Measurements from ENCODE around the gene CACNA1D. TPM values are rescaled to one million over a fixed set of nuclear protein-coding genes. Genes with fewer than 3 reads are reported as not detected.

CACNA1D gene
- total and polyA plus RNA-seq, 2 donors (not counting 3 experiments of a cell fraction or from before 2014, with no cell fraction given), result 0.06 TPM; not detected in 1

DNA sequence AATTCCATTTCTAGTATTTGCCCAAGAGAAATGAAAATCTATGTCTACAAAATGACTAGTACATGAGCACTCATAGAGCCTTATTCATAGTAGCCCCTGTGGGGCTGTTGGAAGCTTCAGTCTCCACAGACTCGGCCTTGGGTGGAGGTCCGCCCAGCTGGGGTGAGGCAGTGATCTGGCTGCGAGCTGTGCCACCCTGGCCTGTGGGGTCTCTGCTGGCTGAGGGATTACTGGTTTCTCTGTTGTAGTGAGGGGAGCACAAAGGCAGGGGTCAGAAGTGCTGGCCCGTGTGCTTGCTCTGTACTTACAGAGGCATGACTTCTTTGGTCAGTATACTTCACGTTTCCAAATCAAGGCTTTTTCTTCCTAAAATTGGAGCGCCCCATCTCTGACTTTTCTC is 193.7 kb downstream of the CACNA1D start:
- Histone ChIP-seq H3K79me2 (ENCODE audit: control insufficient read depth, insufficient read depth, low read length) (no peaks in the 10 kb centered on the region), H3K36me3 (ENCODE audit: control insufficient read depth in 2 of 2, extremely low read depth in 1 of 2, insufficient read depth in 2 of 2, low read length in 2 of 2) (no peaks in the 10 kb centered on the region), H2AFZ (ENCODE audit: low read depth, low read length) (no peak overlapping the region), H3K4me3 (replicated peaks in 1 of 3; ENCODE audit: insufficient read depth in 1 of 3, low read depth in 1 of 3, low read length in 3 of 3) (no peak overlapping the region), H3K27ac (ENCODE audit: insufficient read depth, low read depth, low read length) (no peak overlapping the region), H3K9me1 (replicated peaks; ENCODE audit: control insufficient read depth, extremely low read depth, insufficient read depth, low read length) (no peaks in the 10 kb centered on the region), H4K20me1 (replicated peaks; ENCODE audit: control insufficient read depth, extremely low read depth, insufficient read depth, low read length) (no peaks in the 10 kb centered on the region), H3K4me1 (ENCODE audit: control insufficient read depth, extremely low read depth, insufficient read depth, low read length) (no peaks in the 10 kb centered on the region), H3K4me2 (ENCODE audit: insufficient read depth, low read length) (no peak overlapping the region), H3K9me3 (replicated peaks; ENCODE audit: control insufficient read depth, insufficient read depth, low read length) (no peaks in the 10 kb centered on the region), H3K27me3 (ENCODE audit: control insufficient read depth in 2 of 2, insufficient read depth in 2 of 2, low read length in 2 of 2) (peaks cover 0 to 4% of the 10 kb centered on the region in 2 experiments), H3K9ac (replicated peaks; ENCODE audit: extremely low read depth, insufficient read depth, low read length) (no peak overlapping the region)
- DNase-seq (ENCODE audit: low read depth, low spot score) (no peak), FAIRE-seq (no peak)
- no TSS peak for BruUV-seq (replicated peaks)
- ChIA-PET CTCF (no interaction called here), POLR2A (no interaction called here)
- dilution Hi-C loops (cut with MboI; ENCODE audit: extremely low pct_ligation_motif_present, low sequenced_read_pairs), result no loop called here
- TF ChIP-seq POLR2A (IDR thresholded peaks at IDR 0.05; ENCODE audit: low read depth, low read length) (no peak), EZH2 (IDR thresholded peaks at IDR 0.05; ENCODE audit: borderline replicate concordance, low read depth, low read length, severe bottlenecking) (no peak), JUN (IDR thresholded peaks at IDR 0.05; ENCODE audit: borderline replicate concordance, insufficient read depth, insufficient read length, low read depth) (no peak), POLR2AphosphoS5 (IDR thresholded peaks at IDR 0.05; ENCODE audit: insufficient read depth, low read depth, low read length) (no peak), MYC (IDR thresholded peaks at IDR 0.05; ENCODE audit: low read depth, low read length) (no peak), MAX (IDR thresholded peaks at IDR 0.05; ENCODE audit: insufficient read depth, insufficient read length) (no peak), GATA2 (IDR thresholded peaks at IDR 0.05; ENCODE audit: insufficient read depth, insufficient read length, low read depth, low read length) (no peak), FOS (IDR thresholded peaks at IDR 0.05; ENCODE audit: borderline replicate concordance, insufficient read depth, low read length) (no peak)
- intact Hi-C loops (cut with micrococcal nuclease), result no loop called here

DNA sequence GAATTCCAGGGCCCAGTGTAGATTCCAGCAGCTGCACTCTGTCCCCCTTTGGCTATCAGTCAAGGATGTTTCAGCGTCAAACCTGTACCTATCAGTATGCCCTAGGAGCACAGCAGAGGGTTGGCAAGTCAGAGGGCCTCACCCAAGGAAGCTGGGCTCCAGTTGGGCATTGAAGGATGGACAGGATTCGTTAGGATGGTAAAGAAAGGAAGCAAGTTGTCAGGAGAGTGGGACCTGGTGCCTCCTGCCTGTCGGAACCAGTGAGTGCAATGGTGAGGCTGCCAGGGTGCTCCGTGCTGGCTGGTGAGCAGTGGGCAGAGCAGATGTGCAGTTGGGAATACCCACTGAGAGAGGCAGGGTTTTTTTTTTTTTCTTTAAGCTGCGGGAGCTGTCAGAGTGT is 194.6 kb downstream of the CACNA1D start:
- POLR2A ChIA-PET, result no interaction called here
- dilution Hi-C loops (cut with MboI; ENCODE audit: extremely low pct_ligation_motif_present, low sequenced_read_pairs), result no loop called here
- no peaks in the 10 kb centered on the region for H3K79me2 ChIP-seq (ENCODE audit: control insufficient read depth, insufficient read depth, low read length)

More for the DNA sequence above, 194.6 kb downstream of the CACNA1D start:
- Histone ChIP-seq H3K36me3 (ENCODE audit: control insufficient read depth in 2 of 2, extremely low read depth in 1 of 2, insufficient read depth in 2 of 2, low read length in 2 of 2) (no peaks in the 10 kb centered on the region), H3K27me3 (ENCODE audit: control insufficient read depth in 2 of 2, insufficient read depth in 2 of 2, low read length in 2 of 2) (peaks cover 0 to 2% of the 10 kb centered on the region in 2 experiments), H3K4me2 (ENCODE audit: insufficient read depth, low read length) (no peak overlapping the region), H3K9ac (replicated peaks; ENCODE audit: extremely low read depth, insufficient read depth, low read length) (no peak overlapping the region), H3K4me1 (ENCODE audit: control insufficient read depth, extremely low read depth, insufficient read depth, low read length) (no peaks in the 10 kb centered on the region), H3K27ac (ENCODE audit: insufficient read depth, low read depth, low read length) (no peak overlapping the region), H3K9me1 (replicated peaks; ENCODE audit: control insufficient read depth, extremely low read depth, insufficient read depth, low read length) (no peaks in the 10 kb centered on the region), H3K9me3 (replicated peaks; ENCODE audit: control insufficient read depth, insufficient read depth, low read length) (no peaks in the 10 kb centered on the region), H2AFZ (ENCODE audit: low read depth, low read length) (no peak overlapping the region), H3K4me3 (replicated peaks in 1 of 3; ENCODE audit: insufficient read depth in 1 of 3, low read depth in 1 of 3, low read length in 3 of 3) (no peak overlapping the region), H4K20me1 (replicated peaks; ENCODE audit: control insufficient read depth, extremely low read depth, insufficient read depth, low read length) (no peaks in the 10 kb centered on the region)
- intact Hi-C loops (cut with micrococcal nuclease), result no loop called here
- CTCF ChIA-PET, result no interaction called here
- no peak for FAIRE-seq
- TF ChIP-seq MAX (IDR thresholded peaks at IDR 0.05; ENCODE audit: insufficient read depth, insufficient read length) (no peak), GATA2 (IDR thresholded peaks at IDR 0.05; ENCODE audit: insufficient read depth, insufficient read length, low read depth, low read length) (no peak), FOS (IDR thresholded peaks at IDR 0.05; ENCODE audit: borderline replicate concordance, insufficient read depth, low read length) (no peak), JUN (IDR thresholded peaks at IDR 0.05; ENCODE audit: borderline replicate concordance, insufficient read depth, insufficient read length, low read depth) (no peak), POLR2AphosphoS5 (IDR thresholded peaks at IDR 0.05; ENCODE audit: insufficient read depth, low read depth, low read length) (no peak), EZH2 (IDR thresholded peaks at IDR 0.05; ENCODE audit: borderline replicate concordance, low read depth, low read length, severe bottlenecking) (no peak), MYC (IDR thresholded peaks at IDR 0.05; ENCODE audit: low read depth, low read length) (no peak), CTCF (IDR thresholded peaks at IDR 0.05; ENCODE audit: extremely low read depth in 1 of 2, insufficient read depth in 1 of 2, low read depth in 1 of 2, low read length in 2 of 2) (no peak), POLR2A (IDR thresholded peaks at IDR 0.05; ENCODE audit: low read depth, low read length) (no peak)
- no TSS peak for BruUV-seq (replicated peaks)
- no peak for DNase-seq (ENCODE audit: low read depth, low spot score)
